ENCODE results near the gene KLF1. TPM values are rescaled to one million over a fixed set of nuclear protein-coding genes. Genes with fewer than 3 reads are reported as not detected.
A peak's percentile ranks its signal among the peaks of the same experiment; 100 is the strongest.
"Not testable (repeated sequence)": the region's sequence is repeated elsewhere in the genome, so short reads cannot be mapped to it uniquely, and the experiment has no call there.

The KLF1 gene
- total and polyA plus RNA-seq, 2 donors, result 0.08 to 0.26 TPM

- peak; percentile 69 for DNase-seq (ENCODE audit: extremely low spot score)
- H3K27ac ChIP-seq (ENCODE audit: low read depth), result peak overlapping the region; percentile 34
- 4% methylated on average over 22 of the region's 22 CpGs for WGBS
- H3K4me3 ChIP-seq (ENCODE audit: low read depth, low read length), result no peak overlapping the region
- H3K4me1 ChIP-seq (ENCODE audit: insufficient read depth), result no peaks in the 10 kb centered on the region
- H3K36me3 ChIP-seq (ENCODE audit: insufficient read depth), result no peaks in the 10 kb centered on the region
Observed at GRCh38 chr19:12913011-12913561, 26.1 kb upstream of the KLF1 start.

GRCh38 chr19:12912571-12912970, 25.6 kb upstream of the KLF1 start:
- H3K4me3 ChIP-seq (ENCODE audit: low read depth, low read length), result no peak overlapping the region
- 32% methylated on average over 4 of the region's 4 CpGs for WGBS
- DNase-seq (ENCODE audit: extremely low spot score), result no peak
- no peaks in the 10 kb centered on the region for H3K4me1 ChIP-seq (ENCODE audit: insufficient read depth)
- H3K27ac ChIP-seq (ENCODE audit: low read depth), result no peak overlapping the region
- H3K36me3 ChIP-seq (ENCODE audit: insufficient read depth), result no peaks in the 10 kb centered on the region

GRCh38 chr19:12907166-12907565, 20.2 kb upstream of the KLF1 start:
- no peak overlapping the region for H3K4me3 ChIP-seq (ENCODE audit: low read depth, low read length)
- H3K4me1 ChIP-seq (ENCODE audit: insufficient read depth), result no peaks in the 10 kb centered on the region
- no peaks in the 10 kb centered on the region for H3K36me3 ChIP-seq (ENCODE audit: insufficient read depth)
- WGBS, result 79% methylated on average over 9 of the region's 9 CpGs
- no peak overlapping the region for H3K27ac ChIP-seq (ENCODE audit: low read depth)
- DNase-seq (ENCODE audit: extremely low spot score), result no peak

- no peak for DNase-seq (ENCODE audit: extremely low spot score)
- 90% methylated on average over 10 of the region's 10 CpGs for WGBS
- no peak overlapping the region for H3K27ac ChIP-seq (ENCODE audit: low read depth)
- H3K4me1 ChIP-seq (ENCODE audit: insufficient read depth), result no peaks in the 10 kb centered on the region
- H3K4me3 ChIP-seq (ENCODE audit: low read depth, low read length), result no peak overlapping the region
- H3K36me3 ChIP-seq (ENCODE audit: insufficient read depth), result no peaks in the 10 kb centered on the region
Observed at GRCh38 chr19:12899891-12900518, 13.0 kb upstream of the KLF1 start.

- no peaks in the 10 kb centered on the region for H3K36me3 ChIP-seq (ENCODE audit: insufficient read depth)
- no peaks in the 10 kb centered on the region for H3K4me1 ChIP-seq (ENCODE audit: insufficient read depth)
- H3K27ac ChIP-seq (ENCODE audit: low read depth), result no peak overlapping the region
- H3K4me3 ChIP-seq (ENCODE audit: low read depth, low read length), result no peak overlapping the region
- WGBS, result 95% methylated on average over 17 of the region's 17 CpGs
- no peak for DNase-seq (ENCODE audit: extremely low spot score)
Observed at GRCh38 chr19:12896460-12896859, 9.5 kb upstream of the KLF1 start.

GRCh38 chr19:12893582-12893981, 6.6 kb upstream of the KLF1 start:
- Histone ChIP-seq H3K36me3 (ENCODE audit: insufficient read depth) (no peaks in the 10 kb centered on the region), H3K27ac (ENCODE audit: low read depth) (no peak overlapping the region), H3K4me1 (ENCODE audit: insufficient read depth) (no peaks in the 10 kb centered on the region), H3K4me3 (ENCODE audit: low read depth, low read length) (no peak overlapping the region)
- no peak for DNase-seq (ENCODE audit: extremely low spot score)
- WGBS, result 90% methylated on average over 5 of the region's 5 CpGs

- no peak for DNase-seq (ENCODE audit: extremely low spot score)
- no peaks in the 10 kb centered on the region for H3K4me1 ChIP-seq (ENCODE audit: insufficient read depth)
- no peaks in the 10 kb centered on the region for H3K36me3 ChIP-seq (ENCODE audit: insufficient read depth)
- H3K4me3 ChIP-seq (ENCODE audit: low read depth, low read length), result peak overlapping the region; percentile 67
- 6% methylated on average over 26 of the region's 26 CpGs for WGBS
- no peak overlapping the region for H3K27ac ChIP-seq (ENCODE audit: low read depth)
Observed at GRCh38 chr19:12891553-12892021, 4.6 kb upstream of the KLF1 start.

- H3K36me3 ChIP-seq (ENCODE audit: insufficient read depth), result no peaks in the 10 kb centered on the region
- under 1% methylated on average over 49 of the region's 49 CpGs for WGBS
- peak; percentile 97 for DNase-seq (ENCODE audit: extremely low spot score)
- H3K4me3 ChIP-seq (ENCODE audit: low read depth, low read length), result peak within 1 kb of the TSS; percentile 67
- no peaks in the 10 kb centered on the region for H3K4me1 ChIP-seq (ENCODE audit: insufficient read depth)
- H3K27ac ChIP-seq (ENCODE audit: low read depth), result peak within 1 kb of the TSS; percentile 12
Observed at GRCh38 chr19:12890787-12891552, 4.0 kb upstream of the KLF1 start, which contains the start of gene GCDH. GCDH (plus strand) TSS chr19:12891160; CDS start chr19:12891305, 145 bp downstream.

- WGBS, result 29% methylated on average over 10 of the region's 10 CpGs
- DNase-seq (ENCODE audit: extremely low spot score); H3K36me3 ChIP-seq (ENCODE audit: insufficient read depth); H3K4me3 ChIP-seq (ENCODE audit: low read depth, low read length); H3K4me1 ChIP-seq (ENCODE audit: insufficient read depth): not testable (repeated sequence)
- peak overlapping the region; percentile 12 for H3K27ac ChIP-seq (ENCODE audit: low read depth)
Observed at GRCh38 chr19:12890299-12890786, 3.3 kb upstream of the KLF1 start.

GRCh38 chr19:12888006-12888603, 1.1 kb upstream of the KLF1 start:
- Histone ChIP-seq H3K27ac (ENCODE audit: low read depth) (no peak overlapping the region), H3K4me1 (ENCODE audit: insufficient read depth) (no peaks in the 10 kb centered on the region), H3K36me3 (ENCODE audit: insufficient read depth) (no peaks in the 10 kb centered on the region), H3K4me3 (ENCODE audit: low read depth, low read length) (no peak overlapping the region)
- no peak for DNase-seq (ENCODE audit: extremely low spot score)
- 74% methylated on average over 5 of the region's 5 CpGs for WGBS

GRCh38 chr19:12886651-12886968, 391 bp downstream of the KLF1 start:
- 80% methylated on average over 5 of the region's 5 CpGs for WGBS
- H3K4me3 ChIP-seq (ENCODE audit: low read depth, low read length), result no peak overlapping the region
- H3K4me1 ChIP-seq (ENCODE audit: insufficient read depth), result no peaks in the 10 kb centered on the region
- no peak overlapping the region for H3K27ac ChIP-seq (ENCODE audit: low read depth)
- DNase-seq (ENCODE audit: extremely low spot score), result no peak
- H3K36me3 ChIP-seq (ENCODE audit: insufficient read depth), result no peaks in the 10 kb centered on the region

GRCh38 chr19:12885749-12886650, 1.0 kb downstream of the KLF1 start:
- Histone ChIP-seq H3K4me1 (ENCODE audit: insufficient read depth) (no peaks in the 10 kb centered on the region), H3K27ac (ENCODE audit: low read depth) (no peak overlapping the region), H3K4me3 (ENCODE audit: low read depth, low read length) (peak overlapping the region; percentile 32), H3K36me3 (ENCODE audit: insufficient read depth) (no peaks in the 10 kb centered on the region)
- no peak for DNase-seq (ENCODE audit: extremely low spot score)
- WGBS, result 6% methylated on average over 53 of the region's 53 CpGs

Measured in urinary bladder (tissue), 4 donors.